Activated T-helper 9 cell treated with anti-CD3 and anti-CD28 coated beads, Interleukin-2, amount 50 U/mL, for 16 hours (primary cell): ENCODE measurements around the gene TRIM42.

Experiments
- DNase-seq: peaks from one replicate; pipeline ENCODE4 v3.0.0-alpha.2; 2020; ENCODE audit warnings: low read depth

Gene TRIM42

GRCh38 chr3:140710711-140711389, 33.0 kb downstream of the TRIM42 start:
- DNase-seq, result no peak

- no peak for DNase-seq
Observed at GRCh38 chr3:140711390-140712035, 33.6 kb downstream of the TRIM42 start.

DNA sequence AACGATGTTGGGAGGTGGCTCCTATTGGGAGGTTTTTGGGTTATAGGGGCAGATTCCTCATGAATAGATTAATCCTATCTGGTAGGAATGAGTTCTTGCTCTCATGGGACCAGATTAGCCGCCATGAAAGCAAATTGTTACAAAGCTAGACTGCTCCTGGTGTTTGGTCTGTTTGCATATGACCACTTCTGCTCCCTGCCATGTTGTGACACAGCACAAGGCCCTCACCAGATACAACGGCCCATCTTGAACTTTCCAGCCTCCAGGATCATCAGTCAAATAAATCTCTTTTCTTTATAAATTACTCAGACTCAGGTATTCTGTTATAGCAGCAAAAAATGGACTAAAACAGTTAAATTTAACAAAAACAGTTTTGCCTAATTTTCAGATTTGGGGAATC, 34.4 kb downstream of the TRIM42 start:
- no peak for DNase-seq

DNA sequence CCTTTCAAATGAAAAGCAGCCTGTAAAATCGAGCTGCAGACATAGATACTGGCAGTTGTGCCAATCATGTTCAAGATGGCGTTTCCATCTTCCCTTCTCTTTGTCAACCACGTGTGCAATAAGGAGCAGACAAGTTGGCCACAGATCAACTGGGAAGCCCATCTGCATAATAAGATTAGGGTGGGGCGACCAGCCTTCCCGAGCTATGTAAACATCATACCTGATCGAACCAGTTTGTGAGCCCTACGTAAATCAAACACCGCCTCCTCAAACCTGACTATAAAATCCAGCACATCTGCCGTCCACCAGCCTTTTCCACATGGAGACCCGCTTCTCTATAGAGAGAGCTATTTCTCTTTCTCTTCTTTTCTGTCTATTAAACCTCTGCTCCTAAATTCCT, 37.2 kb downstream of the TRIM42 start:
- no peak for DNase-seq

- no peak for DNase-seq
Observed at GRCh38 chr3:140717921-140718320, 40.1 kb downstream of the TRIM42 start.

GRCh38 chr3:140719841-140720614, 42.2 kb downstream of the TRIM42 start:
- DNase-seq, result no peak

- DNase-seq, result no peak
Observed at GRCh38 chr3:140723576-140723975, 45.7 kb downstream of the TRIM42 start.

- no peak for DNase-seq
Observed at GRCh38 chr3:140724856-140725812, 47.3 kb downstream of the TRIM42 start.

DNA sequence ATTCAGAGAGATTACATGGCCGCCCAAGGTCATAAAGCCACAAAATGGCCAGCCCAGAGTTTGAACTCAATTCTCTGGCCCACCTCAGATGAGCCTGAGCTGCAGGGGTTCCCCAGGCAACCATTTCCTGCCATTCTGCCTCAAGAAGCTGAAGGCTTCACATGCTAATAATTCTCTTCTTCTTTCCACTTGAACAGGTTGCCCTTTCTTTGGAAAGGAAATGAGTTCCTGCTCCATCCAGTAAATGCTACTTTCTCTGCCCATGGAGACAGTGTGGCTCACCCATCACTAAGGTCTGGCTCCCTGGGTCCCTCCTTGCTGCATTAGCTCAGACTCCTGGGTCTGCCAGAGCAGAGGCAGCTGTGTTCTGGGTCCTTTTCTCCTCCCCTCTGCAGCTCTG, 48.2 kb downstream of the TRIM42 start:
- DNase-seq, result no peak

DNA sequence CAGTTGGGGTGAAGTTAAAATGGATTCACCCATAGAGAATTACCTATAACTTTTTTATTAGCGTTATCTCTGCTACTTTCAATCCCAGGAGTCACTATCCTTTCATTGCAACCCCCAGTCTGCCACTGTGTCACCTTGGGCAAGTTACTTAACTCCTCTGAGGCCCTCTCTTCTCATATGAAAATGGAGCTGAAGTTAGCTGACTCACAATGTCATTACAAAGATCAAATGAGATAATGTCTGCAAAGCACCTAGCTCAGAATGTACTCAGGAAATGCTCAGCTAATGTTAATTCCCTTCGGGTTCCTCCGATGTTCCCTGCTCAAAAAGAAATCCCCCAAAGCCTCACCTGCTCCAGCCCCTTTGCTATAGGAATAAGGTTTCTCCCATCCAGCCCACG, 50.0 kb downstream of the TRIM42 start:
- no peak for DNase-seq

GRCh38 chr3:140731440-140732119, 53.7 kb downstream of the TRIM42 start:
- DNase-seq, result no peak

DNA sequence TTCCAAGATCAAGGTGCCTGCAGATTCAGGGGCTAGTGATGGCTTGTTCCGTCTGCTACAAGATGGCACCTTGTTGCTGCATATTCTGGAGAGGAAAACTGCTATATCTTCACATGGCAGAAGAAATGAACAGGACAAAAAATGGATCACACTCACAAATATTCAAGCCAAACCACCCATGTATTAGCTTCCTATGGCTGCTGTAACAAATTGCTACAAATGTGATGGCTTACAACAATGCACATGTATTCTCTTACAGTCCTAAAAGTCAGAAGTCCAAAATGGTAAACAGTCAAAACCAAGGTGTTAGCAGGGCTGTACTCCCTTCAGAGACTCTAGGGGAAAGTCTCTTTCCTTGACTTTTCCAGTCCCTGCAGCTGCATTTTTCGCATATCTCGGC, 55.8 kb downstream of the TRIM42 start:
- no peak for DNase-seq

DNA sequence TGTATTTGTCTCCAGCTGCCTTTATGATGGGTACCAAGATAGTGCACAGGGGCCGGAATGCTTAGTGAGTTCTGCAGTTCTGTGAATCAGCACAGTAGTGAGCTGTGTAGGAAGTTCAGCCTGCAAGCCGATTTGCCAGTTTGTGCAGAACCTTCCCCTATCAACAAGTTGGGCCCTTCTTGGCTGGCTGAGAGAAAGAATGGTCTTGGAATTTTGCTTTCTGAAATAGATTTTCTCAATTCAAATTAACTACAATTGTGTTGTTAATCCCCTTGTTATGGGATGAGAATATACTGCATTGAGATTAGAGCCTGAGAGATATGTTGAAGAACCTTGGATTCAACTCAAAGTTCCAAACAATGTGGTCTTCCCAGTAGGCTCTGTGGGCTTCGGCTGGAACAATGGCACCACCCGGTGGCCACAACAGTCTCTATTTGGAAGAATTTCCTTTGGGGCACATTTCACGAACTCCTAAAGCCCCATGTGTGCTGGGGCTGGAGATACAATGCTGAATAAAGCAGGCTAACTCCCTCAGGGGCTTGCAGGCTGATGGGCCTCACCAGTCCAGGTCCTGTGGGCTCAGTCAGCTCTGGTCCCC, 59.1 kb downstream of the TRIM42 start:
- no peak for DNase-seq

GRCh38 chr3:140742116-140742515, 64.3 kb downstream of the TRIM42 start:
- no peak for DNase-seq

- DNase-seq, result no peak
Observed at GRCh38 chr3:140748171-140748570, 70.3 kb downstream of the TRIM42 start.

- no peak for DNase-seq
Observed at GRCh38 chr3:140748903-140749302, 71.0 kb downstream of the TRIM42 start.
